Erythroblast (primary cell): ENCODE results near the gene HRH3.

Experiments
- DNase-seq, 2 experiments: peaks; one replicate each; lab custom pipeline; 2025; lab: John Stamatoyannopoulos, UW
- GATA1 ChIP-seq: IDR thresholded peaks from 2 replicates; pipeline ENCODE4 v1.6.1; 2011; ENCODE audit warnings: low read depth, mild to moderate bottlenecking, control low read depth, low read length, moderate library complexity
- POLR2A ChIP-seq: IDR thresholded peaks from 2 replicates; pipeline ENCODE4 v1.6.1; 2011; ENCODE audit warnings: mild to moderate bottlenecking, low read length

The HRH3 gene

DNA sequence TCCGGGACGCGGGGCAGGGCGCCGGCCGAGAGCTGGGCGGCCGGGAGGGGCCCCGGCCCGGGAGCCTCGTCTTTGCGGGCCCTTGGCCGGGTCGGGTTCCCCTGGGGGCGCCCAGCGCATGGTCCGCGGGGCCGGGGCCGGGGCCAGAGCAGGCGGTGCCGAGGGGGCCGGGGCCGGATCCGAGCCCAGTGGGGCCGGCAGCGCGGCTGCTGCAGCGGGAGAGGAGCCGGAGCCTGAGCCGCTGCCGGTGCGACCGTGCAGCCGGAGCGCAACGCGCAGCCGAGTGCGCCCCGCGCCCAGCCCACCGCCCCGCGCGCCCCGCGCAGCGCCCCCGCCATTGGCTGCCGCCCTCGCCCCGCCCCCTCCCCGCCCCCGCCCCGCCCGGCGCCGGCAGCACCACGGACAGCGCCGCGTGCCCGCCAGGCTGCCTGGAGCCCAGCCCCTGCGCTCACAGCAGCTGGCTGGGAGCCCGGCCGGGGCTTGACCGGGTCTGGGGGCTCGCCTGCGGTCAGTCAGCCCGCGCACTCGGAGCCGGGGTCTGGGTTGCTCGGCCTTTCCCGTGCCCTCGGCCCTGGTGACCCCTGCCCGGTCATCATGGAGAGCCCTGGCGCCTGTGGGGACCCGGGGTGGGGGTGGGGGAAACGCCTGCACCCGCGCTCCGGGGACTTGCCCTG, at the start of gene HRH3:
HRH3 (minus strand) TSS at position 287 of the 674 bp plus-strand sequence. CDS start 308 bp downstream, outside the sequence.
- TF ChIP-seq POLR2A = no peak
- TF ChIP-seq GATA1 = no peak
- DNase-seq = peak; percentile 60 to 64

DNA sequence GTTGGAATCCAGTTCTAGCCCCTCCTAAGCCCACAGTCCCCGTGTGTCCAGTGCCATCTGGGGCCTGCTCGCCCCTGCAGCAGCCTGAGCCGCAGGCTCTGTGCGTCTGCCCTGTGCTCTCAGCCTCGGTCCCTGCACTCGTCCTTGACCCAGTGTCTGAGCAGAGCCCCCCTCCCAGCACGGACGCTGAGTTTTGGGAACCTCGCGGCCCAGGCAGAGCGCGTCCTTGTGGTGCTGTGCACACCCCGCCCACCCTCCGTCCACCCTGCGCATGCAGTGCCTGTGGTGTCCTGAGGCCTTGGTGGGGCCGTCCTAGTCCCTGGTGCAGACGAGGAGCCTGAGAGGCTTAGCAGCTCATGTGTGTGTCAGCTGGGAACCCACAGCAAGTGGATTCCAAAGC, 49.8 kb upstream of the HRH3 start:
- TF ChIP-seq GATA1 (no peak), POLR2A (no peak)
- DNase-seq = no peak

DNA sequence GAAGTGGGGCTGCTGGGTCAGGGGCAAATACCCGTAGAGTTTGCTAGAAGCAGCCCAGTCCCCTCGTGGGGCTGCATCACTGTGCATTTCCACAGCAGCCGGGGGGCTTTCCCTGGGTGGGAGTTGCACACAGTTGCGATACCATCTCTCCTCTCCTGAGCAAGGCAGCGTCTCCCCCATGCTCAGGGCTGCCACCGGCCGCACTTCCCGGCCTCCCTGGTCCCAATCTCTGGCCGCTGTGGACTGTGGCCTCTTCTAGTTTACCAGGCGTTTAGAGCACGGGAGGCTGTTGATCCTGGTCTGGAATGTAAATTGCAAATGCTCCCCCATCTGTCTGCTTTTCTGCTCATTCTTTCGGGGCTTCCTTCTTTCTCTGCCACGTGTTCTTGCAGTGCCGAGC, 49.3 kb upstream of the HRH3 start:
- no peak for DNase-seq
- TF ChIP-seq POLR2A = no peak
- TF ChIP-seq GATA1 = no peak

DNA sequence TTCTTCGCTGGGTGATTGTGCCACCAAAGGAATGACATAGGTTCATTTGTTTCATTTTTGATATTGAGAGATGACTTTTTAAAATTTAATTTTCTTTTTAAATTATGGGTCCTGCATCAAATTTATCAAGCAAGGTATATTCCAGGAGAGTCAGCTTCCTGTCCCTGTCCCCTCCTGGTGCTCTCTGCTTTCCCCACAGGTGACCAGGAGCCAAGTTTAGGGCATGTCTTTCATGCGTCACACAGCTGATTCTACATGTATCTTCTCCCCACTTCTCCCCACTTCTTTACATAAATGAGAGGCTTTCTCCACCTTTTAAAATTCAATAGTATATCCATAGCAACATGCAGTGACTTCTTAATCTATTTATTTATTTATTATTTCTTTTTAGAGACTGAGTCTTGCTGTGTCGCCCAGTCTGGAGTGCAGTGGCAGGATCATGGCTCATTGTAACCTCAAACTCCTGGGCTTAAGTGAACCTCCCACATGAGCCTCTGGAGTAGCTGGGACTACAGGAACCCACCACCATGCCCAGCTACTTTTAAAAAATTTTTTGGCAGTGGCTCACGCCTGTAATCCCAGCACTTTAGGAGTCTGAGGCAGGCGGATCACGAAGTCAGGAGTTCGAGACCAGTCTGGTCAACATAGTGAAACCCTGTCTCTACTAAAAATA, 48.3 kb upstream of the HRH3 start:
- TF ChIP-seq POLR2A (no peak), GATA1 (no peak)
- no peak for DNase-seq

DNA sequence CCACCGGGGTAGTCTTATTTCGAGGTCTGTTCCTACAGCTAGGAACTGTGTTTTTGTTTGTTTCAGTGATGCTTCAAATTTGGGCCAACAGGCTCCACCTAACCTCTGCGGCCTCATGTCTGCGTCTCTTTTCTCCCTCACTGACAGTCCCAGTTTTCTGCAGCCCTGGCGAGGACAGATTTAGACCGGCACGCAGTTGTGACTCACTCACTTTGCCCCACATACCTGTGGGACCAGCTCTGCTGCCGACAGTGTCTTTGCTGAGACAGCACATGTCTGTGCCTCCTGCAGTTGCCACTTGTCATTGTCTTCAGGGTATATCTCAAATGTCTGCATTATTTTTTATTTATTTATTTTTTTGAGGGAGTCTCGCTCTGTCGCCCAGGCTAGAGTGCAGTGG, 47.5 kb upstream of the HRH3 start:
- no peak for DNase-seq
- TF ChIP-seq POLR2A = no peak
- TF ChIP-seq GATA1 = no peak

DNA sequence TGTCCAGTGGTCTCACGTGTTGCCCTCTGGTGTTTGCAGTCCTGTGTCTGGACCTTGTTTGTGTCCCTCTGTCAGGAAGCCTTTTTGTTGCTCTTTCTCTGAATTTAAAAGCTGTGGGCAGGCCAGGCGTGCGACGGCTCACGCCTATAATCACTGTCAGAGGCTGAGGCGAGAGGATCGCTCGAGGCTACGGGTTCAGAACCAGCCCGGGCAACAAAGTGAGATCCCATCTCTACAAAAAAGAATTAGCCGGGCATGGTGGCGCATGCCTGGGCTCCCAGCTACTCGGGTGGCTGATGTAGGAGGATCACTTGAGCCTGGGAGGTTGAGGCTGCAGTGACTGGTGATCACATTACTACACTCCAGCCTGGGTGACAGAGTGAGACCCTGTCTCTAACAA, 46.8 kb upstream of the HRH3 start:
- DNase-seq = no peak
- TF ChIP-seq POLR2A (no peak), GATA1 (no peak)

DNA sequence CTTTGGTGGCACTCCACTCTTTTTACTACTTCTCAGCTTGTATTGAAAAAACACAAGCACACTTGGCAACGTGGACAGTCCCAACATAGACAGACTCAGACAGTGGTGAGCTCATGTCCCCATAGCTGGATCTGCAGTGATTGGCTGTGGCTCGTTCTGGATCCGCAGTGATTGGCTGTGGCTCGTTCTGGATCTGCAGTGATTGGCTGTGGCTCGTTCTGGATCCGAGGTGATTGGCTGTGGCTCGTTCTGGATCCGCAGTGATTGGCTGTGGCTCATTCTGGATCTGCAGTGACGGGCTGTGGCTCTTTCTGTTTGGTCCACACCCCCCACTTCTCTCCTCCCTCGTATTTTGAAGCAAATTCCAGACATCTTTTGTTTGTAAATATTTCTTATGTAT, 46.3 kb upstream of the HRH3 start:
- TF ChIP-seq POLR2A (no peak), GATA1 (no peak)
- DNase-seq = peak; percentile 36 to 52

DNA sequence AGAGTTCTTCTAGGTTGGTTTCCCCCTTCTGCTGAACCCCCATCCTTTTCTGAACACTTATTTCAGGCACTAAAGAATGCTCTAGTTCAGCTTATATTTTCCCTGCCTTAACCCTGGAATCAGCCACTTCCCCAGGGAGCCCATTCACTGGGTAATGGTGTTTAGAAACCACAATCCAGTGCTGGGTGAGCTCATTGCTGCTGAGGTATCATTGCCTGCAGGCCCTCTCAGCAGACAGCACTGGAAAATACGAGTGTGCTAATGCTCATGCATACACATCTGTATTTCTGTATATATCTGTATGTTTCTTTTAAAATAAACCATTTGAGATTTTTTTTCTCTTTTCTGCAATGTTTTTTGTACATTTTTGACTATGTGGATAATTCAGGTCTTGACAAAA, 45.3 kb upstream of the HRH3 start:
- TF ChIP-seq GATA1 (no peak), POLR2A (no peak)
- no peak for DNase-seq

DNA sequence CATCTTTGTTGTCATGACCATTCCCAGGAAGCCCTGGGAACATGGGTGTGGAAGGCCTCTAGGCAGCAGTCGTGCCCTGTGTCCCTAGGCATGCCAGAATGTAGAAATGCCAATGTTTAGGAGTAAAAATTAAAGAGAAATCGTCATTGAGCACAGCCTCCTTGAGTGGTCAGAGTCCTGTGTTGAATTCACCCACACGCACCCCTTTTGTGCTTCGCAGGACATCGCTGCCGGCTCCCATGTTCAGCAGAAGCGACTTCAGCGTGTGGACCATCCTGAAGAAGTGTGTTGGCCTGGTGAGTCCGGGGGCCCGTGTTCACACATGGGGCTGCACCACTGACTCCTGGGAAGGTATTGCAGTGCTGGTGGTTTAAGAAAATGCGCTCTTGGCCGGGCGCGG, 43.3 kb upstream of the HRH3 start:
- TF ChIP-seq POLR2A = no peak
- no peak for TF ChIP-seq GATA1
- no peak for DNase-seq

DNA sequence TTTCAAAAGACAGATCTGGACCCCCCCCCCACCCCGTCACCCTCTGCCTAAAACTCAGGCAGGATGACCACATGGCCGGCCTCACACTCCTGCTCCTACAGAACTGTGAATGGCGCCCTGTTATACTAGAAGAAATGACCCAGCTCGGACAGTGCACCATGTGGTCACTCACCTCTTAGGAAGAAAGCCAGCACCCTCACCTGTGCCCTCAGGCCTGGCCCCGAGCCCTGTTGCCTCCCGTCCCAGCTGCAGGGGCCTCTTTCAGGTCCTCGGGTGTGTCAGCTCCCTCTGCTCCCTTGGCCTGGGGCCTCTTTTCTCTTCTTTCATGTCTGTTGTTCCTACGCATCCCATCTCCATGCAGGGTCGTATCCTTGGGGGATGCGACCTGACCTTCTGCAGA, 42.0 kb upstream of the HRH3 start:
- no peak for TF ChIP-seq GATA1
- no peak for TF ChIP-seq POLR2A
- DNase-seq = no peak

DNA sequence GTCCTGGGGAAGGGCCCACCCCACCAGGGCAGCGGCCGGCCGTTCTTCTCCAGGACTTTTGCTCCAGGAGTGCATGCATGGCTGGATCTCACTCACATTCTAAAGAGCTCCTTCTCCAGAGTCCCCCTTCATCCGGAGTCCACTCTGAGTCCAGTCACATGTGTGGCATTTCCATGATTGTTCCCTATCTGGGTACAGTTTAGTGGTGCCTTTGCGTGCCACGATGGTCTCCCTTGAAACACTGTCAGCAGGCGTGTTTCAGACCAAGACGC, 39.2 kb upstream of the HRH3 start:
- DNase-seq = no peak
- TF ChIP-seq POLR2A (no peak), GATA1 (no peak)

DNA sequence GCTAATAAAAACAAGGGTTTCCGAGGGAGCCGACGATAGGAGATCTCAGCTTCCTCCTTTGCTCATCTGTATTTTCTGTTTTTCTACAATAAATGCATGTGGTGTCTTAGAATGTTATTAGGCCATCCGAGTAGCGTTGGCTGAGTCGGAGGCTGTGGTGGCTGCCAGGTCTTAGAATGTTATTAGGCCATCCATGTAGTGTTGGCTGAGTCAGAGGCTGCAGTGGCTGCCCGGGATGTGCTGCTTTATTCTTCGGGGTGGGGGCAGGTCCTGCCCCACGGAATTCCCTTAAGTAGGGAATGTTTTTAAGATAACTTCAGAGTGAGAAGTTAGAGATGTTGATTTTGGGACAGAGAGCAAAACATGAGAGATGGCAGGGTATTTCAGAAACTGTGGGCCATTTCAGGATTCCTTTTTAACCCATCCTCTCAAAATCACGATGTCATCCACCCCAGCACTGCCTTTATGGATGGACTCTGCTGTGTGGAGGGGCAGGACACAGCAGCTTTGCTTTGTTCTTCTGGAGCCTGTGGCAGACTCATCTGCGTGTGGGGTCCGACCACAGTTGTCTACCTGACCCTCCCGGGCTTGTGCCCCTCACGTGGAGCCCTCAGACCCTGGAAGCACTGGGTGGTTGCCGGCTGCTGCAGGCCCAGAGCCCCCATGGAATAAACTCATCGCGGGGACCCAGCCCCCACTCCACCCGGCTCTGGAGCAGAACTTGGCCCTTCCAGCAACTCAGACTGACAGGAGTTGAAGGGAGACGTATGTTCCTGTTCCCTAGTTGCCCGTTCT, 38.6 kb upstream of the HRH3 start:
- TF ChIP-seq POLR2A (no peak), GATA1 (no peak)
- DNase-seq = no peak

DNA sequence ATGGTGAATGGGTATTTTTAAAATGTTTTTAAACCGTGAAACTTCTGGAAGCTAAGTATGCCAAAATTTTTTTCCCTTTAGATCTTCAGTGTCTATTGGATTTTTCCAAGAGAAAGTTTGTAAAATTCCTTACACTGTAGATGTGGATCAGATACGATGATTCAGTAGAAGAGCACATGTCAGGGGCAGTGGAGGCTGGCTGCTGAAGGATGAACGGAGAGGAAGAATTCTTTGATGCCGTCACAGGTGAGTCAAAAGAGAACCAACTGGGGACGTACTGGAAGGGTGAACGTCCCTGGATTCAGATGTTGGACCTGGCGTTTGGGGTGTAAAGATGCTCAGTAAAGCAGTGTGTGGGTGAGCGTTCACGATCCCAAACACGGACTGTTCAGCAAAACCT, 35.9 kb upstream of the HRH3 start:
- no peak for TF ChIP-seq GATA1
- no peak for TF ChIP-seq POLR2A
- DNase-seq = no peak

DNA sequence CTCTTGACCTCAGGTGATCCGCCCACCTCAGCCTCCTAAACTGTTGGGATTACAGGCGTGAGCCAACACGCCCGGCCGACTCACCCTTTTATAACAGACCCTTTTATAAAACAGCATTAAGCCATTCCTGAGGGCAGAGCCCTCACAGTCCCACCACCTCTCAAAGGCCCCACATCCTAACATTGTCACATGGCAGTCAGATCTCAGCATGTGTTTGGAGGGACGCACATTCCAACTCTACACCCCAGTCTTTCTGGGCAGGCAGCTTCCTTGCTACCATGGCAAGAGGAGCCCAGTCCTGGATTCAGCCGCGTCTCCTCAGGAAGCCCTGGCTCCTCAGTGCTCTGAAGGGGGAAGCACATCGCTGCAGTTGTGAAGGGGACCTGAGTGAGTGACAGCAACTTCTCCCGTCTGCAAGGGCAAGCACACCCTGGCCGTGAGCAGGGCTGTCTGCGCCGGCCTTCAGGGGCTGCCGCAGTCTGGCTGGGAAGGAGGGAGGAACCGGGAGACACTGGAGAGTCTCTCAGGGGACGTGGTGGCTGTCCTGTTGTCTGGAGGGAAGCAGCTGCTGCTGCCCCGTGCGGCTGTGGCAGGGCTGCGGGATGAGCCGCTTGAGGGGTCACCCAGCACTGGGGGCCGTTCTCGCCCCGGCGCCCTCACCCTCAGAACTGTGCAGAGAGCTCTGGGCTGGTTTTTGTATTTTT, 34.1 kb upstream of the HRH3 start:
- TF ChIP-seq GATA1 = no peak
- TF ChIP-seq POLR2A = no peak
- no peak for DNase-seq

DNA sequence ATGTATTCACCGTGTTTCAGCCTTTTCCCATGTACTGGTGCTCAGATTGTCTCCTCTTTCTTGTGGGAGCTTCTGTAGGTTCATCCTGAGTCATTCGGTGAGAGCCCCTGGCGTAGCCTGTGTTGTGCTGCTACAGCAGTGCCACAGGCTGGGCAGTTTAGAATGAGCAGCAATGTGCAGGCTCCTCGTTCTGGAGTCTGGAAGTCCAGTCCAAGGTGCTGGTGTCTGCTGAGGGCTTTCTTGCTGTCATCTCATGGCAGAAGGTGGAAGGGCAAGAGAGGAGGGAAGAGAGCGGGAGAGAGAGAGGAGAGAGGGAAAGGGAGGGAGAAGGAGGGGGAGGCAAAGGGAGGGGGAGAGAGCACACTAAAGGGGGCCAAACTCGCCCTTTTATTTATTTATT, 33.3 kb upstream of the HRH3 start:
- no peak for TF ChIP-seq GATA1
- TF ChIP-seq POLR2A = no peak
- no peak for DNase-seq
